KOPT-K1 (cell line): ENCODE data around the gene SELE.
A peak's percentile ranks its signal among the peaks of the same experiment; 100 is the strongest.

Experiments used
- H3K27ac ChIP-seq: fragments of 200-600 bp; sonication (generic); 2 replicates; pipeline ENCODE4 v1.5.1; 2016; ENCODE audit warnings: antibody characterized with exemption, mild to moderate bottlenecking, low read depth, low read length; ENCODE audit not compliant: poor library complexity, severe bottlenecking
- H3K36me3 ChIP-seq: fragments of 200-600 bp; sonication (generic); 2 replicates; pipeline ENCODE4 v1.5.1; 2017; ENCODE audit warnings: antibody characterized with exemption, mild to moderate bottlenecking, low read length, moderate library complexity; ENCODE audit not compliant: insufficient read depth
- H3K9me3 ChIP-seq: fragments of 200-600 bp; sonication (generic); 2 replicates; pipeline ENCODE4 v1.5.1; 2017; ENCODE audit warnings: antibody characterized with exemption, low read length, mild to moderate bottlenecking; ENCODE audit not compliant: insufficient read depth, poor library complexity, severe bottlenecking

The SELE gene

GRCh38 chr1:169682071-169682470 lies 51.8 kb downstream of the SELE start:
- Histone ChIP-seq H3K9me3 (no peaks in the 10 kb centered on the region), H3K27ac (no peak overlapping the region), H3K36me3 (no peaks in the 10 kb centered on the region)

GRCh38 chr1:169681140-169681539 lies 52.7 kb downstream of the SELE start:
- H3K9me3 ChIP-seq: no peaks in the 10 kb centered on the region
- H3K36me3 ChIP-seq: no peaks in the 10 kb centered on the region
- H3K27ac ChIP-seq: no peak overlapping the region

- Histone ChIP-seq H3K9me3 (no peaks in the 10 kb centered on the region), H3K36me3 (no peaks in the 10 kb centered on the region), H3K27ac (no peak overlapping the region)
These were observed 53.4 kb downstream of the SELE start for GRCh38 chr1:169680377-169681019.

- Histone ChIP-seq H3K36me3 (no peaks in the 10 kb centered on the region), H3K9me3 (no peaks in the 10 kb centered on the region), H3K27ac (no peak overlapping the region)
These were observed 54.2 kb downstream of the SELE start for GRCh38 chr1:169679692-169680091.

GRCh38 chr1:169676001-169676400 lies 57.9 kb downstream of the SELE start:
- H3K27ac ChIP-seq: peak overlapping the region; percentile 6
- H3K36me3 ChIP-seq: no peaks in the 10 kb centered on the region
- peaks cover 11% of the 10 kb centered on the region for H3K9me3 ChIP-seq
